ENCODE measurements around the gene KCNMA1.

The KCNMA1 gene

GRCh38 chr10:76883596-76883995 is 754.0 kb downstream of the KCNMA1 start:
- H3K36me3 ChIP-seq (ENCODE audit: insufficient read depth): no peaks in the 10 kb centered on the region
- H3K4me1 ChIP-seq (ENCODE audit: low read depth, poor library complexity, severe bottlenecking): peaks cover 17% of the 10 kb centered on the region
- H3K79me2 ChIP-seq (ENCODE audit: insufficient read depth, low read depth): no peaks in the 10 kb centered on the region
- no peak overlapping the region for H3K27ac ChIP-seq
- H3K9ac ChIP-seq: no peak overlapping the region
- TF ChIP-seq CTCF (conservative IDR thresholded peaks at IDR 0.05; ENCODE audit: low read depth, low read length): no peak
- no peak overlapping the region for H3K4me2 ChIP-seq
- no peak overlapping the region for H2AFZ ChIP-seq (ENCODE audit: low read depth)
- no peaks in the 10 kb centered on the region for H3K27me3 ChIP-seq (ENCODE audit: insufficient read depth, low read depth)
- H4K20me1 ChIP-seq (ENCODE audit: insufficient read depth): no peaks in the 10 kb centered on the region
- H3K4me3 ChIP-seq (IDR thresholded peaks at IDR 0.05; ENCODE audit: insufficient read depth, low read depth, low read length): no peak overlapping the region

DNA sequence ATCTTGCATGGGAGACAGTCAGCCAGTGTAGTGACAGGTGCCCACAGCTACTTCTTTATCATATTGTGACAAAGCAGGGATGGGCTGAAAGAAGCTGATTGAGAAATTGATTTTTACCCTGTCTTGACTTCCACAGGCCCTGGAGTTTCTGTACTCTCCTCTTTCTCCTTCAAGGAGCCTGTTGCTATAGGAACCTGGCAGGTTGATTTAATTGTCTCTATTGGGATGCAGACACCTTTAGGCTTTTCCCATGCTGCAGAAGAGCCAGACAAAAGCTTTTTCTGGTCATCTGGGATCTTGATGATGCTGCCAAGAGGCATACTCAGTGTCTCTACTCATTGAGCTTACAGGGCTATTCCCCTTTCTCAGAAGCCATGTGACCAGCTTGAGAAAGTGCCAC is 754.8 kb downstream of the KCNMA1 start:
- H3K79me2 ChIP-seq (ENCODE audit: insufficient read depth, low read depth): no peaks in the 10 kb centered on the region
- no peak overlapping the region for H3K9ac ChIP-seq
- TF ChIP-seq CTCF (conservative IDR thresholded peaks at IDR 0.05; ENCODE audit: low read depth, low read length): no peak
- peaks cover 10% of the 10 kb centered on the region for H3K4me1 ChIP-seq (ENCODE audit: low read depth, poor library complexity, severe bottlenecking)
- H3K36me3 ChIP-seq (ENCODE audit: insufficient read depth): no peaks in the 10 kb centered on the region
- H4K20me1 ChIP-seq (ENCODE audit: insufficient read depth): no peaks in the 10 kb centered on the region
- no peak overlapping the region for H3K4me3 ChIP-seq (IDR thresholded peaks at IDR 0.05; ENCODE audit: insufficient read depth, low read depth, low read length)
- no peak overlapping the region for H3K4me2 ChIP-seq
- no peaks in the 10 kb centered on the region for H3K27me3 ChIP-seq (ENCODE audit: insufficient read depth, low read depth)
- H3K27ac ChIP-seq: no peak overlapping the region
- no peak overlapping the region for H2AFZ ChIP-seq (ENCODE audit: low read depth)

DNA sequence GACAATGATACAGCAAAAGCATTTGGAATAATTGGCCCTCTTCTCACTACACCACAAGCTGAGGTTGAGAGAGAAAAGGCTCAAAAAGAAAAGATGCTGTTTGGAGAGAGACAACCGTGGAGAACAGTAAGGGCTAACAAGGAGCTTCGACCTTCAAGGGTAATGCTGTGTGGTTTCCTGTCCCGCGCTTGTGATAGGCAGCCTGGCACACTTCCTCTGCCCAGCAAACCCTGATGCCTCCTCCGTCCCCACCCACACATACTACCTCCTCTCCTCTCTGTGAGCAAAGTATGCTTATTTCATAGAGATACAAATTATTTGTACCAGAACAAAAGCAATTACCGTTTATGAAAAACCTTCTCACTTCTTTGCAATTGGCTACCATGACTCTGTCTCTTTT is 755.4 kb downstream of the KCNMA1 start:
- Histone ChIP-seq H2AFZ (ENCODE audit: low read depth) (no peak overlapping the region), H3K9ac (no peak overlapping the region), H3K4me2 (no peak overlapping the region), H3K4me3 (IDR thresholded peaks at IDR 0.05; ENCODE audit: insufficient read depth, low read depth, low read length) (no peak overlapping the region), H3K27me3 (ENCODE audit: insufficient read depth, low read depth) (no peaks in the 10 kb centered on the region), H3K36me3 (ENCODE audit: insufficient read depth) (no peaks in the 10 kb centered on the region), H3K27ac (no peak overlapping the region), H3K79me2 (ENCODE audit: insufficient read depth, low read depth) (no peaks in the 10 kb centered on the region), H4K20me1 (ENCODE audit: insufficient read depth) (no peaks in the 10 kb centered on the region), H3K4me1 (ENCODE audit: low read depth, poor library complexity, severe bottlenecking) (peaks cover 4% of the 10 kb centered on the region)
- no peak for TF ChIP-seq CTCF (conservative IDR thresholded peaks at IDR 0.05; ENCODE audit: low read depth, low read length)

- H2AFZ ChIP-seq (ENCODE audit: low read depth): no peak overlapping the region
- H3K79me2 ChIP-seq (ENCODE audit: insufficient read depth, low read depth): no peaks in the 10 kb centered on the region
- no peaks in the 10 kb centered on the region for H3K27me3 ChIP-seq (ENCODE audit: insufficient read depth, low read depth)
- H3K4me3 ChIP-seq (IDR thresholded peaks at IDR 0.05; ENCODE audit: insufficient read depth, low read depth, low read length): no peak overlapping the region
- no peak overlapping the region for H3K9ac ChIP-seq
- no peak overlapping the region for H3K4me2 ChIP-seq
- no peak for TF ChIP-seq CTCF (conservative IDR thresholded peaks at IDR 0.05; ENCODE audit: low read depth, low read length)
- no peak overlapping the region for H3K27ac ChIP-seq
- no peaks in the 10 kb centered on the region for H3K4me1 ChIP-seq (ENCODE audit: low read depth, poor library complexity, severe bottlenecking)
- H3K36me3 ChIP-seq (ENCODE audit: insufficient read depth): no peaks in the 10 kb centered on the region
- H4K20me1 ChIP-seq (ENCODE audit: insufficient read depth): no peaks in the 10 kb centered on the region
Measured at GRCh38 chr10:76881477-76882220, 756.0 kb downstream of the KCNMA1 start.

All from KMS-11 (cell line).